Endothelial cell of umbilical vein (primary cell): ENCODE measurements around the gene AGBL5. TPM values are rescaled to one million over a fixed set of nuclear protein-coding genes. Genes with fewer than 3 reads are reported as not detected.

Experiments
- BruUV-seq: library from RNA; stranded (reverse); fragments of 400-500 nt; replicated peaks from 2 replicates; lab custom pipeline; 2021; lab: Mats Ljungman, UMichigan
- CTCF ChIA-PET: fragments of 300-600, 350-600 bp; sonication (Branson Sonifier 250); formaldehyde crosslinking; loops from one replicate; lab custom pipeline; 2021; ENCODE audit warnings: antibody characterized with exemption, inconsistent platforms; lab: Charles Lee
- POLR2A ChIA-PET: fragments of 300-600, 350-600 bp; sonication (Branson Sonifier 250); formaldehyde crosslinking; loops from one replicate; lab custom pipeline; 2021; ENCODE audit warnings: antibody characterized with exemption, inconsistent platforms; lab: Charles Lee
- DNase-seq: peaks from one replicate; pipeline ENCODE4 v3.0.0-alpha.2; 2011; ENCODE audit warnings: low read depth, low spot score
- FAIRE-seq: peaks from 2 replicates; lab custom pipeline; 2011; peaks lifted over from hg19 to GRCh38; lab: Jason Lieb, UNC
- H2AFZ ChIP-seq: 2 replicates; pipeline ENCODE4 v1.6.0; 2012; ENCODE audit warnings: low read depth, low read length, control low read depth, inconsistent platforms
- H3K27ac ChIP-seq: 2 replicates; pipeline ENCODE4 v1.5.1; 2011; ENCODE audit warnings: low read depth, mild to moderate bottlenecking, control low read depth, low read length, moderate library complexity; ENCODE audit not compliant: insufficient read depth
- H3K27me3 ChIP-seq, 2 experiments: 2 replicates each; pipeline versions ENCODE4 v1.6.0 to v1.6.1; 2011; ENCODE audit warnings: low read length in 2 of 2, mixed read lengths in 1 of 2; ENCODE audit not compliant: control insufficient read depth in 2 of 2, insufficient read depth in 2 of 2
- H3K36me3 ChIP-seq, 2 experiments: 2 replicates in 1 of 2; 3 replicates in 1 of 2; pipeline ENCODE4 v1.5.1; 2011; ENCODE audit warnings: low read length in 2 of 2, mild to moderate bottlenecking in 1 of 2, moderate library complexity in 1 of 2; ENCODE audit not compliant: control insufficient read depth in 2 of 2, insufficient read depth in 2 of 2; ENCODE audit errors: extremely low read depth in 1 of 2
- H3K4me1 ChIP-seq: 3 replicates; pipeline ENCODE4 v1.5.1; 2011; ENCODE audit warnings: mild to moderate bottlenecking, low read length; ENCODE audit not compliant: control insufficient read depth, insufficient read depth; ENCODE audit errors: extremely low read depth
- H3K4me2 ChIP-seq: 2 replicates; pipeline ENCODE4 v1.6.1; 2011; ENCODE audit warnings: low read length, control low read depth, mixed read lengths; ENCODE audit not compliant: insufficient read depth
- H3K4me3 ChIP-seq, 3 experiments: fragments of 200-600 bp in 1 of 3; sonication (generic), shearing (Covaris generic) in 1 of 3; replicated peaks in 1 of 3; 2 replicates each; pipeline ENCODE4 v1.5.1; 2011 to 2016; ENCODE audit warnings: control low read depth in 3 of 3, low read length in 3 of 3, mild to moderate bottlenecking in 2 of 3, inconsistent platforms in 1 of 3, low read depth in 1 of 3, moderate library complexity in 1 of 3; ENCODE audit not compliant: insufficient read depth in 1 of 3
- H3K79me2 ChIP-seq: 2 replicates; pipeline ENCODE4 v1.6.0; 2012; ENCODE audit warnings: low read length, inconsistent platforms; ENCODE audit not compliant: control insufficient read depth, insufficient read depth
- H3K9ac ChIP-seq: replicated peaks from 2 replicates; pipeline ENCODE3; 2011; ENCODE audit warnings: low read length, control low read depth; ENCODE audit not compliant: insufficient read depth; ENCODE audit errors: extremely low read depth
- H3K9me1 ChIP-seq: replicated peaks from 3 replicates; pipeline ENCODE4 v1.6.0; 2011; ENCODE audit warnings: mild to moderate bottlenecking, low read length; ENCODE audit not compliant: control insufficient read depth, insufficient read depth; ENCODE audit errors: extremely low read depth
- H3K9me3 ChIP-seq: replicated peaks from 2 replicates; pipeline ENCODE4 v1.5.1; 2012; ENCODE audit warnings: low read length, inconsistent platforms; ENCODE audit not compliant: control insufficient read depth, insufficient read depth
- H4K20me1 ChIP-seq: replicated peaks from 2 replicates; pipeline ENCODE3; 2011; ENCODE audit warnings: mild to moderate bottlenecking, low read length; ENCODE audit not compliant: control insufficient read depth, insufficient read depth; ENCODE audit errors: extremely low read depth
- CTCF ChIP-seq, 2 donors: IDR thresholded peaks; 1 replicate in 1 of 2; 2 replicates in 1 of 2; pipeline ENCODE4 v1.5.1; 2011; ENCODE audit warnings: low read length in 2 of 2, mild to moderate bottlenecking in 2 of 2, moderate library complexity in 2 of 2, control low read depth in 1 of 2, inconsistent platforms in 1 of 2, low read depth in 1 of 2; ENCODE audit not compliant: insufficient read depth in 1 of 2; ENCODE audit errors: extremely low read depth in 1 of 2
- EZH2 ChIP-seq: IDR thresholded peaks from 2 replicates; pipeline ENCODE4 v1.6.1; 2012; ENCODE audit warnings: borderline replicate concordance, low read depth, mild to moderate bottlenecking, moderate library complexity, low read length, inconsistent platforms; ENCODE audit not compliant: severe bottlenecking
- FOS ChIP-seq: IDR thresholded peaks from 2 replicates; pipeline ENCODE4 v1.6.1; 2011; ENCODE audit warnings: mild to moderate bottlenecking, low read length, moderate library complexity, borderline replicate concordance; ENCODE audit not compliant: insufficient read depth
- GATA2 ChIP-seq: IDR thresholded peaks from 2 replicates; pipeline ENCODE4 v1.7.0; 2011; ENCODE audit warnings: low read depth, mild to moderate bottlenecking, moderate library complexity, mixed read lengths, low read length; ENCODE audit not compliant: insufficient read length, insufficient read depth
- JUN ChIP-seq: IDR thresholded peaks from 2 replicates; pipeline ENCODE4 v1.6.1; 2011; ENCODE audit warnings: borderline replicate concordance, low read depth; ENCODE audit not compliant: insufficient read length, insufficient read depth
- MAX ChIP-seq: IDR thresholded peaks from 2 replicates; pipeline ENCODE4 v1.6.1; 2011; ENCODE audit not compliant: insufficient read depth, insufficient read length
- MYC ChIP-seq: IDR thresholded peaks from one replicate; pipeline ENCODE4 v1.6.1; 2011; ENCODE audit warnings: mild to moderate bottlenecking, low read depth, low read length
- POLR2A ChIP-seq: IDR thresholded peaks from 2 replicates; pipeline ENCODE4 v1.6.1; 2012; ENCODE audit warnings: low read depth, mild to moderate bottlenecking, control low read depth, low read length
- POLR2AphosphoS5 ChIP-seq: IDR thresholded peaks from 2 replicates; pipeline ENCODE4 v1.6.1; 2012; ENCODE audit warnings: low read depth, mild to moderate bottlenecking, control low read depth, low read length, moderate library complexity; ENCODE audit not compliant: insufficient read depth
- dilution Hi-C: fragments of 300-500 bp; cut with MboI; formaldehyde crosslinking; loops from one replicate; pipeline ENCODE4 v1.15.0; 2019; ENCODE audit warnings: low sequenced_read_pairs; ENCODE audit not compliant: extremely low pct_ligation_motif_present
- intact Hi-C: fragments of 100-400 bp; cut with micrococcal nuclease; formaldehyde crosslinking; loops from one replicate; pipeline ENCODE4 v1.10.0; 2022
- polyA plus RNA-seq, 4 experiments: library from polyadenylated mRNA; depleted of rRNA in 3 of 4; stranded (reverse) in 3 of 4; unstranded in 1 of 4; fragments of >200 nt; gene quantifications; 2 replicates each; pipeline versions ENCODE4 v1.2.1 to v1.2.3, GENCODE V29; 2011 to 2012; ENCODE audit warnings: missing spikeins in 1 of 4
- total RNA-seq: library from RNA; stranded (reverse); gene quantifications from 2 replicates; pipeline ENCODE4 v1.2.3, GENCODE V29; 2021

The AGBL5 gene
- total and polyA plus RNA-seq, 2 donors (not counting 3 experiments of a cell fraction or from before 2014, with no cell fraction given), result 28.2 to 41.9 TPM

GRCh38 chr2:27094353-27094984 lies 43.0 kb downstream of the AGBL5 start:
- H3K36me3 ChIP-seq, result no peaks in the 10 kb centered on the region
- no peak for TF ChIP-seq POLR2AphosphoS5
- no peak for TF ChIP-seq FOS
- no peak for TF ChIP-seq JUN
- TF ChIP-seq POLR2A, result no peak
- no peak for TF ChIP-seq MAX
- TF ChIP-seq EZH2, result no peak
- no peak for TF ChIP-seq MYC
- no peak overlapping the region for H3K9ac ChIP-seq
- H3K4me2 ChIP-seq, result no peak overlapping the region
- dilution Hi-C loops, result no loop called here
- H3K27me3 ChIP-seq, result no peaks in the 10 kb centered on the region
- ChIA-PET POLR2A (no interaction called here), CTCF (interaction anchor here (1.7 kb wide), 1 partner anchor 185 kb away, joined by 4 read pairs; no protein-coding TSS in a partner anchor)
- FAIRE-seq (no peak), DNase-seq (no peak)
- H3K4me1 ChIP-seq, result no peaks in the 10 kb centered on the region
- H2AFZ ChIP-seq, result no peak overlapping the region
- H3K27ac ChIP-seq, result no peak overlapping the region
- H3K79me2 ChIP-seq, result no peaks in the 10 kb centered on the region
- no peaks in the 10 kb centered on the region for H3K9me1 ChIP-seq
- intact Hi-C loops, result no loop called here
- no peak overlapping the region for H3K4me3 ChIP-seq
- H3K9me3 ChIP-seq, result no peaks in the 10 kb centered on the region
- no TSS peak for BruUV-seq
- no peaks in the 10 kb centered on the region for H4K20me1 ChIP-seq

- TF ChIP-seq JUN (no peak), MYC (no peak), GATA2 (no peak), POLR2A (no peak), CTCF (IDR thresholded peaks at IDR 0.05; ENCODE audit: extremely low read depth in 1 of 2, insufficient read depth in 1 of 2, low read depth in 1 of 2, low read length in 2 of 2) (no peak), POLR2AphosphoS5 (no peak), FOS (no peak), EZH2 (no peak), MAX (no peak)
- Histone ChIP-seq H3K4me1 (no peaks in the 10 kb centered on the region), H3K27me3 (no peaks in the 10 kb centered on the region), H3K9me3 (no peaks in the 10 kb centered on the region), H3K36me3 (no peaks in the 10 kb centered on the region), H3K9me1 (no peaks in the 10 kb centered on the region), H3K4me2 (no peak overlapping the region), H2AFZ (no peak overlapping the region), H3K79me2 (no peaks in the 10 kb centered on the region), H3K27ac (no peak overlapping the region), H4K20me1 (no peaks in the 10 kb centered on the region), H3K9ac (no peak overlapping the region), H3K4me3 (no peak overlapping the region)
- dilution Hi-C loops, result no loop called here
- FAIRE-seq (no peak), DNase-seq (no peak)
- ChIA-PET POLR2A (no interaction called here), CTCF (interaction anchor here (1.3 to 7.5 kb wide), 2 partner anchors 134 to 184 kb away, joined by 4 to 67 read pairs; no protein-coding TSS in a partner anchor)
- intact Hi-C loops, result loop anchor here (5.0 kb wide), 2 partner anchors 77 to 262 kb away; partner anchors contain the start of gene GTF3C2
- BruUV-seq, result no TSS peak
These were observed 43.9 kb downstream of the AGBL5 start for GRCh38 chr2:27095427-27095744.
